Bronchial epithelial cell (primary cell): ENCODE measurements around the gene PLK3. TPM values are rescaled to one million over a fixed set of nuclear protein-coding genes. Genes with fewer than 3 reads are reported as not detected.

ENCODE experiments used
- DNase-seq: peaks from one replicate; pipeline ENCODE4 v3.0.0-alpha.2; 2010; ENCODE audit warnings: low read depth
- FAIRE-seq: peaks from 2 replicates; lab custom pipeline; 2011; peaks lifted over from hg19 to GRCh38; lab: Jason Lieb, UNC
- H3K27me3 ChIP-seq: 2 replicates; pipeline ENCODE4 v1.5.1; 2011; ENCODE audit warnings: low read length; ENCODE audit not compliant: control insufficient read depth, insufficient read depth
- H3K36me3 ChIP-seq: 2 replicates; pipeline ENCODE4 v1.5.1; 2011; ENCODE audit warnings: low read length; ENCODE audit not compliant: control insufficient read depth, insufficient read depth
- H3K4me3 ChIP-seq: 2 replicates; pipeline ENCODE4 v1.5.1; 2011; ENCODE audit warnings: mild to moderate bottlenecking, low read depth, low read length, control low read depth
- CTCF ChIP-seq: IDR thresholded peaks from 2 replicates; pipeline ENCODE4 v1.5.1; 2011; ENCODE audit warnings: mild to moderate bottlenecking, moderate library complexity, low read length, control low read depth, inconsistent platforms; ENCODE audit not compliant: insufficient read depth, severe bottlenecking
- total RNA-seq: library from RNA; depleted of rRNA; stranded (reverse); fragments of >200 nt; gene quantifications from 2 replicates; pipeline ENCODE4 v1.2.1, GENCODE V29; 2014

Gene PLK3
- total RNA-seq, 1 donor from 2014 or later: 19.5 TPM

- Histone ChIP-seq H3K36me3 (no peaks in the 10 kb centered on the region), H3K27me3 (no peaks in the 10 kb centered on the region), H3K4me3 (no peak overlapping the region)
- FAIRE-seq (no peak), DNase-seq (no peak)
- TF ChIP-seq CTCF: no peak
These were observed 26.4 kb downstream of the PLK3 start for GRCh38 chr1:44826375-44827196.

- no peak for TF ChIP-seq CTCF
- FAIRE-seq: no peak
- no peak for DNase-seq
These were observed 27.2 kb downstream of the PLK3 start for GRCh38 chr1:44827197-44828002.

GRCh38 chr1:44828003-44828651 lies 27.9 kb downstream of the PLK3 start:
- FAIRE-seq (no peak), DNase-seq (no peak)
- no peak overlapping the region for H3K4me3 ChIP-seq
- no peaks in the 10 kb centered on the region for H3K27me3 ChIP-seq
- no peaks in the 10 kb centered on the region for H3K36me3 ChIP-seq
- TF ChIP-seq CTCF: no peak

More at GRCh38 chr1:44827197-44828002, 27.2 kb downstream of the PLK3 start:
- Histone ChIP-seq H3K27me3 (no peaks in the 10 kb centered on the region), H3K4me3 (no peak overlapping the region), H3K36me3 (no peaks in the 10 kb centered on the region)

GRCh38 chr1:44828841-44829440 lies 28.8 kb downstream of the PLK3 start:
- no peaks in the 10 kb centered on the region for H3K36me3 ChIP-seq
- DNase-seq: no peak
- H3K4me3 ChIP-seq: no peak overlapping the region
- no peak for TF ChIP-seq CTCF
- H3K27me3 ChIP-seq: no peaks in the 10 kb centered on the region
- no peak for FAIRE-seq

- TF ChIP-seq CTCF: no peak
- Histone ChIP-seq H3K4me3 (no peak overlapping the region), H3K36me3 (no peaks in the 10 kb centered on the region), H3K27me3 (no peaks in the 10 kb centered on the region)
- DNase-seq (no peak), FAIRE-seq (no peak)
These were observed 29.6 kb downstream of the PLK3 start for GRCh38 chr1:44829506-44830384.
